ENCODE measurements around the gene TRA2A. TPM values are rescaled to one million over a fixed set of nuclear protein-coding genes. Genes with fewer than 3 reads are reported as not detected.
A peak's percentile ranks its signal among the peaks of the same experiment; 100 is the strongest.

The TRA2A gene
- total and polyA plus RNA-seq, 2 donors from 2014 or later, result 46.4 to 67.1 TPM

GRCh38 chr7:23467806-23468525, 63.8 kb downstream of the TRA2A start:
- FAIRE-seq (no peak), DNase-seq (peak in 3 of 5 donors; percentile 54 to 77 (median 74))
- TF ChIP-seq CTCF (IDR thresholded peaks at IDR 0.05; ENCODE audit: borderline replicate concordance, extremely low read depth, insufficient read depth), result no peak
- H3K27ac ChIP-seq (ENCODE audit: low read depth in 2 of 2, low read length in 2 of 2), result no peak overlapping the region
- no peaks in the 10 kb centered on the region for H3K27me3 ChIP-seq (ENCODE audit: control insufficient read depth, insufficient read depth, low read length)
- H3K9me3 ChIP-seq (ENCODE audit: control insufficient read depth in 2 of 3, insufficient read depth in 1 of 3, low read length in 3 of 3), result no peaks in the 10 kb centered on the region
- H3K9ac ChIP-seq (ENCODE audit: low read length in 3 of 3), result peak overlapping the region in 1 of 3 donors; percentile 86
- intact Hi-C loops (cut with DNase I), result no loop called here
- peak overlapping the region in 1 of 3 donors; percentile 81 for H3K4me3 ChIP-seq (ENCODE audit: low read length in 3 of 3)
- no peaks in the 10 kb centered on the region for H3K36me3 ChIP-seq (ENCODE audit: control insufficient read depth in 2 of 3, insufficient read depth in 3 of 3, low read length in 3 of 3)
- peaks cover 0 to 8% (median 2%) of the 10 kb centered on the region in 3 donors for H3K4me1 ChIP-seq (ENCODE audit: control insufficient read depth in 2 of 3, insufficient read depth in 2 of 3, low read depth in 1 of 3, low read length in 3 of 3)

DNA sequence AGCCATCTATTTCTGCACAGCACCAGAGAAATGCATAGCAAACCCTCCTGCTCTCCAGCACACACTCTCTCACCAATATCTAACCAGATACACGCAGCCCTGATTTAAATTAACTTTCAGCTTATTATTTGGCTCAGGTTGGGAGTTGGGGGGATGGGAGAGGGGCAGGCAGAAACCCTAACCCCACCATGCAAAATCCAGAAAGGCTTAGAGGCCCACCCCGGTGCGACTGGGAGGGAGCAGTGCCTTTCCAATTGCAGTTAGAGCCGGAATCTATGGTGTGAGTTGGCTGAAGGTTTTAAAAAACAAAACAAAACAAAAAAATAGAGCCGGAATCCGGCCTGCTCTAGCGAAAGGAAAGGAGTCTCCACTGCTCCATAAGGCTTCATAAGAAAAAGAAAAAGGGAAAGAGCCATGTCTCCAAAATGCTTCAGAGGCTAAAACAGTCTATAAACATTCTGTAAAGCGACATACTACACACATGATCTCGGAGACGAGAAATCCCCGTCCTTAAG, 64.4 kb downstream of the TRA2A start:
- Histone ChIP-seq H3K36me3 (ENCODE audit: control insufficient read depth in 2 of 3, insufficient read depth in 3 of 3, low read length in 3 of 3) (no peaks in the 10 kb centered on the region), H3K4me3 (ENCODE audit: low read length in 3 of 3) (peak overlapping the region in 1 of 3 donors; percentile 81), H3K9ac (ENCODE audit: low read length in 3 of 3) (peak overlapping the region in 1 of 3 donors; percentile 86), H3K27me3 (ENCODE audit: control insufficient read depth, insufficient read depth, low read length) (no peaks in the 10 kb centered on the region), H3K4me1 (ENCODE audit: control insufficient read depth in 2 of 3, insufficient read depth in 2 of 3, low read depth in 1 of 3, low read length in 3 of 3) (peaks cover 0 to 9% (median 2%) of the 10 kb centered on the region in 3 donors), H3K9me3 (ENCODE audit: control insufficient read depth in 2 of 3, insufficient read depth in 1 of 3, low read length in 3 of 3) (no peaks in the 10 kb centered on the region), H3K27ac (ENCODE audit: low read depth in 2 of 2, low read length in 2 of 2) (no peak overlapping the region)
- TF ChIP-seq CTCF (IDR thresholded peaks at IDR 0.05; ENCODE audit: borderline replicate concordance, extremely low read depth, insufficient read depth), result no peak
- DNase-seq (peak in 3 of 5 donors; percentile 16 to 72 (median 58)), FAIRE-seq (no peak)
- intact Hi-C loops (cut with DNase I), result no loop called here

- H3K27me3 ChIP-seq (ENCODE audit: control insufficient read depth, insufficient read depth, low read length), result no peaks in the 10 kb centered on the region
These were observed 68.9 kb downstream of the TRA2A start for GRCh38 chr7:23462846-23463245.

More at GRCh38 chr7:23462846-23463245, 68.9 kb downstream of the TRA2A start:
- Histone ChIP-seq H3K27ac (ENCODE audit: low read depth in 2 of 2, low read length in 2 of 2) (no peak overlapping the region), H3K4me1 (ENCODE audit: control insufficient read depth in 2 of 3, insufficient read depth in 2 of 3, low read depth in 1 of 3, low read length in 3 of 3) (peaks cover 0 to 9% (median 0%) of the 10 kb centered on the region in 3 donors), H3K36me3 (ENCODE audit: control insufficient read depth in 2 of 3, insufficient read depth in 3 of 3, low read length in 3 of 3) (peaks cover 0 to 2% (median 0%) of the 10 kb centered on the region in 3 donors), H3K4me3 (ENCODE audit: low read length in 3 of 3) (no peak overlapping the region), H3K9me3 (ENCODE audit: control insufficient read depth in 2 of 3, insufficient read depth in 1 of 3, low read length in 3 of 3) (no peaks in the 10 kb centered on the region), H3K9ac (ENCODE audit: low read length in 3 of 3) (no peak overlapping the region)
- intact Hi-C loops (cut with DNase I), result no loop called here
- FAIRE-seq (no peak), DNase-seq (peak in 1 of 5 donors; percentile 54)
- peak; percentile 6 for TF ChIP-seq CTCF (IDR thresholded peaks at IDR 0.05; ENCODE audit: borderline replicate concordance, extremely low read depth, insufficient read depth)

All from kidney (tissue), 14 donors.